ENCODE data around the gene KANSL3.
A peak's percentile ranks its signal among the peaks of the same experiment; 100 is the strongest.
"Not testable (repeated sequence)": the region's sequence is repeated elsewhere in the genome, so short reads cannot be mapped to it uniquely, and the experiment has no call there.

The KANSL3 gene

DNA sequence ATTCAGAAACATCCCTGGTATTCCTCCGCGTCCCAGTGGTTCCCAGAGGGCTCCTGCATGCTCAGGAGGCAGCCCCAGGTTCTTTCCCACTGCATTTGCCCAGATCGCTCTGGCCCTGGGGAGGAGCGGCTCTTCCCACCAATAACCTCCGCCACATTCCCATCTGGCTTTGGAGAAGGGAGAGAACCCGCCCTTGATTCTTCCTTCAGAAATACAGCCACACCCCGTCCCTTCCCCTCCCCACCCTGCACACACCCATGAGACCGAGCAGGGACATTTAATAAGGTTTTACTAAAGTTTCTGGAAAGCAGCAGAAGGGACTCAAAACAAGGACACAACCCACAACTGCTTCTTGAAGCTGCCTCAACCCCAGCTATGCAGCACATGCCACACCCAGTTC is 79.6 kb downstream of the KANSL3 start (continued):
- no peak for TF ChIP-seq POU6F1 (CRISPR knock-in tag; IDR thresholded peaks at IDR 0.05; ENCODE audit: borderline replicate concordance, low read depth)
- no peak for TF ChIP-seq ESRRG (CRISPR knock-in tag; IDR thresholded peaks at IDR 0.05)

DNA sequence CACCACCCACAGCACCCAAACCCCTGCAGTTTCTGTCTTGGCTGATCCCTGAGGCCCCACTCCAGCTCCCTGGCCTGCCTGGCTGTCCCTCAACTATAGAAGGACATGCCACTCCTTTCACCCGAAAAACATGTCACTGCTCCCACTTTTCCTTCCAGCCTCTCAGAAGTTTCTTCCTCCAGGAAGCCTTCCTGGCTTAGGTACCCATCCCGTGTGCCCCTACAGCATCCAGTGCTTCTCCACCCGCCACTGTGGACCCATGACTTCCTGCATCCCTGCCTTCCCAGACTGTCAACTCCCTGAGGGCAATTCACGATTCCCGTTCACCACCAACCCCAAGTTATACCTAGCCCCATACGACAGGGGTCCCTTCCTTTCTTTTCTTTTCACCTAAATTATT is 80.1 kb downstream of the KANSL3 start:
- no peak for ATAC-seq
- TF ChIP-seq PATZ1 (CRISPR knock-in tag; IDR thresholded peaks at IDR 0.05; ENCODE audit: borderline replicate concordance) (no peak), ZFP30 (CRISPR knock-in tag; IDR thresholded peaks at IDR 0.05) (no peak), BACH2 (CRISPR knock-in tag; IDR thresholded peaks at IDR 0.05; ENCODE audit: borderline replicate concordance) (no peak), CREB5 (CRISPR knock-in tag; IDR thresholded peaks at IDR 0.05; ENCODE audit: low read depth) (no peak), ISL1 (CRISPR knock-in tag; IDR thresholded peaks at IDR 0.05) (no peak), RARB (CRISPR knock-in tag; IDR thresholded peaks at IDR 0.05) (no peak), ZC3H10 (CRISPR knock-in tag; IDR thresholded peaks at IDR 0.05) (no peak), ZFP3 (CRISPR knock-in tag; IDR thresholded peaks at IDR 0.05) (no peak), GLIS3 (CRISPR knock-in tag; IDR thresholded peaks at IDR 0.05) (no peak), ZNF70 (CRISPR knock-in tag; IDR thresholded peaks at IDR 0.05) (no peak), CSDC2 (CRISPR knock-in tag; IDR thresholded peaks at IDR 0.05) (no peak), ZNF8 (CRISPR knock-in tag; IDR thresholded peaks at IDR 0.05) (no peak), ARNTL (CRISPR knock-in tag; IDR thresholded peaks at IDR 0.05; ENCODE audit: borderline replicate concordance, low read depth) (no peak), ZNF565 (CRISPR knock-in tag; conservative IDR thresholded peaks at IDR 0.05; ENCODE audit: low read depth) (no peak)

- not testable (repeated sequence) for ATAC-seq
Measured at GRCh38 chr2:96557421-96557820, 80.7 kb downstream of the KANSL3 start.

GRCh38 chr2:96556441-96557330 is 81.4 kb downstream of the KANSL3 start:
- no peak for TF ChIP-seq PPARA (CRISPR knock-in tag; IDR thresholded peaks at IDR 0.05; ENCODE audit: borderline replicate concordance)
- no peak for TF ChIP-seq ZNF565 (CRISPR knock-in tag; conservative IDR thresholded peaks at IDR 0.05; ENCODE audit: low read depth)
- no peak for TF ChIP-seq ZNF8 (CRISPR knock-in tag; IDR thresholded peaks at IDR 0.05)
- TF ChIP-seq SNAI2 (CRISPR knock-in tag; IDR thresholded peaks at IDR 0.05), result no peak
- TF ChIP-seq BACH2 (CRISPR knock-in tag; IDR thresholded peaks at IDR 0.05; ENCODE audit: borderline replicate concordance), result no peak
- no peak for TF ChIP-seq TOX (CRISPR knock-in tag; IDR thresholded peaks at IDR 0.05; ENCODE audit: borderline replicate concordance)
- TF ChIP-seq, protein P1, sequence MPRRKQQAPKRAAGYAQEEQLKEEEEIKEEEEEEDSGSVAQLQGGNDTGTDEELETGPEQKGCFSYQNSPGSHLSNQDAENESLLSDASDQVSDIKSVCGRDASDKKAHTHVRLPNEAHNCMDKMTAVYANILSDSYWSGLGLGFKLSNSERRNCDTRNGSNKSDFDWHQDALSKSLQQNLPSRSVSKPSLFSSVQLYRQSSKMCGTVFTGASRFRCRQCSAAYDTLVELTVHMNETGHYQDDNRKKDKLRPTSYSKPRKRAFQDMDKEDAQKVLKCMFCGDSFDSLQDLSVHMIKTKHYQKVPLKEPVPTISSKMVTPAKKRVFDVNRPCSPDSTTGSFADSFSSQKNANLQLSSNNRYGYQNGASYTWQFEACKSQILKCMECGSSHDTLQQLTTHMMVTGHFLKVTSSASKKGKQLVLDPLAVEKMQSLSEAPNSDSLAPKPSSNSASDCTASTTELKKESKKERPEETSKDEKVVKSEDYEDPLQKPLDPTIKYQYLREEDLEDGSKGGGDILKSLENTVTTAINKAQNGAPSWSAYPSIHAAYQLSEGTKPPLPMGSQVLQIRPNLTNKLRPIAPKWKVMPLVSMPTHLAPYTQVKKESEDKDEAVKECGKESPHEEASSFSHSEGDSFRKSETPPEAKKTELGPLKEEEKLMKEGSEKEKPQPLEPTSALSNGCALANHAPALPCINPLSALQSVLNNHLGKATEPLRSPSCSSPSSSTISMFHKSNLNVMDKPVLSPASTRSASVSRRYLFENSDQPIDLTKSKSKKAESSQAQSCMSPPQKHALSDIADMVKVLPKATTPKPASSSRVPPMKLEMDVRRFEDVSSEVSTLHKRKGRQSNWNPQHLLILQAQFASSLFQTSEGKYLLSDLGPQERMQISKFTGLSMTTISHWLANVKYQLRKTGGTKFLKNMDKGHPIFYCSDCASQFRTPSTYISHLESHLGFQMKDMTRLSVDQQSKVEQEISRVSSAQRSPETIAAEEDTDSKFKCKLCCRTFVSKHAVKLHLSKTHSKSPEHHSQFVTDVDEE (CRISPR knock-in tag; IDR thresholded peaks at IDR 0.05), result no peak
- TF ChIP-seq PATZ1 (CRISPR knock-in tag; IDR thresholded peaks at IDR 0.05; ENCODE audit: borderline replicate concordance), result no peak
- no peak for TF ChIP-seq ESRRG (CRISPR knock-in tag; IDR thresholded peaks at IDR 0.05)
- no peak for TF ChIP-seq CSDC2 (CRISPR knock-in tag; IDR thresholded peaks at IDR 0.05)
- TF ChIP-seq ARNTL (CRISPR knock-in tag; IDR thresholded peaks at IDR 0.05; ENCODE audit: borderline replicate concordance, low read depth), result no peak
- no peak for TF ChIP-seq ISL1 (CRISPR knock-in tag; IDR thresholded peaks at IDR 0.05)
- no peak for TF ChIP-seq CREB5 (CRISPR knock-in tag; IDR thresholded peaks at IDR 0.05; ENCODE audit: low read depth)
- no peak for TF ChIP-seq TCF4 (CRISPR knock-in tag; IDR thresholded peaks at IDR 0.05; ENCODE audit: borderline replicate concordance)
- peak; percentile 37 for ATAC-seq
